Astrocyte of the spinal cord (primary cell): ENCODE results near the gene NACA.

Source experiments
- DNase-seq: peaks from one replicate; pipeline ENCODE4 v3.0.0; 2011; ENCODE audit warnings: low read depth, low spot score
- H3K4me3 ChIP-seq: 2 replicates; pipeline ENCODE4 v1.5.1; 2011; ENCODE audit warnings: low read depth, mild to moderate bottlenecking, low read length, moderate library complexity
- CTCF ChIP-seq: IDR thresholded peaks from 2 replicates; pipeline ENCODE4 v1.5.1; 2012; ENCODE audit warnings: low read depth, mild to moderate bottlenecking, low read length, inconsistent platforms
- in situ Hi-C: cut with HindIII; loops from 2 replicates; pipeline ENCODE4 v1.10.0; 2017; ENCODE audit warnings: low sequenced_read_pairs

NACA gene

GRCh38 chr12:56694161-56694560, 30.9 kb downstream of the NACA start:
- no peak overlapping the region for H3K4me3 ChIP-seq
- no peak for TF ChIP-seq CTCF
- DNase-seq = no peak
- in situ Hi-C loops = no loop called here

GRCh38 chr12:56688846-56689109, 36.3 kb downstream of the NACA start:
- no peak for DNase-seq
- TF ChIP-seq CTCF = no peak
- peak overlapping the region; percentile 100 for H3K4me3 ChIP-seq
- in situ Hi-C loops = no loop called here

GRCh38 chr12:56688129-56688845, 36.8 kb downstream of the NACA start, which contains the start of gene PTGES3:
Gene PTGES3, minus strand, starts transcription at chr12:56688284. Its CDS starts 285 bp downstream, at chr12:56687999.
- in situ Hi-C loops = no loop called here
- H3K4me3 ChIP-seq = peak within 1 kb of the TSS; percentile 100

GRCh38 chr12:56687223-56688128, 37.6 kb downstream of the NACA start:
- no peak for TF ChIP-seq CTCF
- H3K4me3 ChIP-seq = peak overlapping the region; percentile 100
- in situ Hi-C loops = no loop called here
- DNase-seq = peak; percentile 43

More at GRCh38 chr12:56688129-56688845, 36.8 kb downstream of the NACA start, which contains the start of gene PTGES3:
- DNase-seq = peak; percentile 99
- TF ChIP-seq CTCF = no peak

- no peak for TF ChIP-seq CTCF
- H3K4me3 ChIP-seq = peak overlapping the region; percentile 27
- no peak for DNase-seq
- in situ Hi-C loops = no loop called here
Observed at GRCh38 chr12:56684745-56685359, 40.2 kb downstream of the NACA start.

- in situ Hi-C loops = no loop called here
- DNase-seq = no peak
- H3K4me3 ChIP-seq = no peak overlapping the region
- no peak for TF ChIP-seq CTCF
Observed at GRCh38 chr12:56682323-56682722, 42.8 kb downstream of the NACA start.
